Tibial artery (tissue), 4 donors: ENCODE results near the gene CENPK.
A peak's percentile ranks its signal among the peaks of the same experiment; 100 is the strongest.

Experiments
- DNase-seq, 2 donors: peaks; one replicate each; pipeline ENCODE4 v3.0.0-alpha.2; 2019
- H3K27ac ChIP-seq, 2 donors: fragments of 200-600 bp; sonication (generic) in 1 of 2; 1 replicate in 1 of 2; 2 replicates in 1 of 2; pipeline ENCODE4 v1.5.1; 2018 to 2019; ENCODE audit warnings: mild to moderate bottlenecking in 1 of 2
- H3K27me3 ChIP-seq, 2 donors: fragments of 200-600 bp; sonication (generic) in 1 of 2; one replicate each; pipeline versions ENCODE4 v1.5.1 to v1.6.0; 2016 to 2019
- H3K36me3 ChIP-seq, 3 donors: fragments of 200-600 bp; sonication (generic) in 2 of 3; one replicate each; pipeline ENCODE4 v1.5.1; 2016 to 2019; ENCODE audit warnings: mild to moderate bottlenecking in 2 of 3
- H3K4me1 ChIP-seq, 4 donors: fragments of 200-600 bp; sonication (generic) in 2 of 4; 1 replicate in 3 of 4; 2 replicates in 1 of 4; pipeline ENCODE4 v1.5.1; 2016 to 2019
- H3K4me3 ChIP-seq, 2 donors: fragments of 200-600 bp; sonication (generic) in 1 of 2; 1 replicate in 1 of 2; 2 replicates in 1 of 2; pipeline ENCODE4 v1.5.1; 2018 to 2019; ENCODE audit warnings: mild to moderate bottlenecking in 2 of 2
- H3K9me3 ChIP-seq, 3 donors: fragments of 200-600 bp; sonication (generic) in 1 of 3; one replicate each; pipeline ENCODE4 v1.5.1; 2016 to 2019
- intact Hi-C: fragments of 100-400 bp; cut with DNase I; formaldehyde crosslinking; loops from one replicate; pipeline ENCODE4 v1.15.0; 2023; ENCODE audit warnings: low total_unique reads
- TF ChIP-seq, protein P1 (sequence below), 2 experiments: fragments of 200-600 bp in 1 of 2; fragments of 450-650 bp in 1 of 2; IDR thresholded peaks; one replicate each; pipeline ENCODE4 v1.5.1; 2017 to 2019; ENCODE audit warnings: antibody characterized with exemption in 2 of 2, mild to moderate bottlenecking in 1 of 2, moderate library complexity in 1 of 2

Gene CENPK

DNA sequence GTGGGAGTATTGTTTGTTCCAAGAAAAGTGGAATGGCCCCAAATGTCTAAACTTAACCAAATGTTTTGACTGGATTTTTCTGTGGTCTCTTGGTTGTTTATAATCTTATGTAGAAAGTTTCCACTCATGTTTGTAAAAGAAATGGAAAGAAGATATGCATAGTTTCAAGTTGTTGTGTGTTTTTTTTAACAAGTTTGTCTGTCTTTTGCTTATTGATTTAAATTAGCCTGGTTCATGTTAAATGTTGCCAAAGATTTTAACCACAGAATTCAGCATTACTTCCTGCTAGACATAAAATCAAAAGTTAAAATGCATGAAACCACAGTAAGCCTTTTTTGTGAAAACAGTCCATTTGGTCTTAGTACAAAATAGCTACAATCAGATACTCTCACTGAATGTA lies 14.2 kb upstream of the CENPK start:
- TF ChIP-seq, protein P1, sequence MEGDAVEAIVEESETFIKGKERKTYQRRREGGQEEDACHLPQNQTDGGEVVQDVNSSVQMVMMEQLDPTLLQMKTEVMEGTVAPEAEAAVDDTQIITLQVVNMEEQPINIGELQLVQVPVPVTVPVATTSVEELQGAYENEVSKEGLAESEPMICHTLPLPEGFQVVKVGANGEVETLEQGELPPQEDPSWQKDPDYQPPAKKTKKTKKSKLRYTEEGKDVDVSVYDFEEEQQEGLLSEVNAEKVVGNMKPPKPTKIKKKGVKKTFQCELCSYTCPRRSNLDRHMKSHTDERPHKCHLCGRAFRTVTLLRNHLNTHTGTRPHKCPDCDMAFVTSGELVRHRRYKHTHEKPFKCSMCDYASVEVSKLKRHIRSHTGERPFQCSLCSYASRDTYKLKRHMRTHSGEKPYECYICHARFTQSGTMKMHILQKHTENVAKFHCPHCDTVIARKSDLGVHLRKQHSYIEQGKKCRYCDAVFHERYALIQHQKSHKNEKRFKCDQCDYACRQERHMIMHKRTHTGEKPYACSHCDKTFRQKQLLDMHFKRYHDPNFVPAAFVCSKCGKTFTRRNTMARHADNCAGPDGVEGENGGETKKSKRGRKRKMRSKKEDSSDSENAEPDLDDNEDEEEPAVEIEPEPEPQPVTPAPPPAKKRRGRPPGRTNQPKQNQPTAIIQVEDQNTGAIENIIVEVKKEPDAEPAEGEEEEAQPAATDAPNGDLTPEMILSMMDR (IDR thresholded peaks at IDR 0.05) = no peak
- intact Hi-C loops = no loop called here

DNA sequence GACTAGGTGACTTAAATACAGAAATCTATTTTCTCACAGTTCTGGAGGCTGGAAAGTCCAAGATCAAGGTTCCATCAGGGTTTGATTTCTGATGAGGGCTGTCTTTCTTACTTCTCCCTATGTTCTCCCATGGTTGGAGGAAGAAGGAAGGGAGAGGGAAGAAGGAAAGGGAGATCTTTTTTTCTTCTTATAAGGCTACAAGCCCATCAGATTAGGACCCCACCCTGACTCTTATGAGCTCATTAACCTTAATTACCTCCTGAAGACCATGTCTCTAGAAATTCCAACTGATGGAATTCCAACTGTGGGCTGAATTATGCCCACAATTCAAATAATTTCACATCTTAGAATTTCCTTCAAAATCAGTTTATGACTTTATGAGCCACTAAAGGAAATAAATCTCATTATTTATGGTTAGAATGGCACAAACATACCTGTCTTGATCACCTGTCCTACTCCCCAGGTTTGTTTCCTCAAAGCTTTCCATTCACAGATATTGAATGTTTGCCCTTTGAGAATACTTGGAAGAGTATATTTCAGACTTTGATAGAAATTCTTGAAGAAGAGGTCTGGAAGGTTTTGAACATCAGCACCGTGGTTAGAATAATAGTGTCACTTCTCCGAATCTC lies 7.7 kb upstream of the CENPK start:
- intact Hi-C loops = no loop called here
- Histone ChIP-seq H3K4me3 (no peak overlapping the region), H3K4me1 (peaks cover 0 to 5% (median 0%) of the 10 kb centered on the region in 4 donors), H3K27me3 (no peaks in the 10 kb centered on the region), H3K27ac (no peak overlapping the region), H3K9me3 (no peaks in the 10 kb centered on the region), H3K36me3 (peaks cover 10 to 33% (median 33%) of the 10 kb centered on the region in 3 donors)
- TF ChIP-seq, protein P1 (IDR thresholded peaks at IDR 0.05) = no peak
- DNase-seq = no peak

More for the DNA sequence above, 14.2 kb upstream of the CENPK start:
- no peak for DNase-seq
- Histone ChIP-seq H3K27me3 (no peaks in the 10 kb centered on the region), H3K9me3 (no peaks in the 10 kb centered on the region), H3K4me1 (no peaks in the 10 kb centered on the region), H3K36me3 (peaks cover 26 to 57% (median 45%) of the 10 kb centered on the region in 3 donors), H3K4me3 (no peak overlapping the region), H3K27ac (no peak overlapping the region)

DNA sequence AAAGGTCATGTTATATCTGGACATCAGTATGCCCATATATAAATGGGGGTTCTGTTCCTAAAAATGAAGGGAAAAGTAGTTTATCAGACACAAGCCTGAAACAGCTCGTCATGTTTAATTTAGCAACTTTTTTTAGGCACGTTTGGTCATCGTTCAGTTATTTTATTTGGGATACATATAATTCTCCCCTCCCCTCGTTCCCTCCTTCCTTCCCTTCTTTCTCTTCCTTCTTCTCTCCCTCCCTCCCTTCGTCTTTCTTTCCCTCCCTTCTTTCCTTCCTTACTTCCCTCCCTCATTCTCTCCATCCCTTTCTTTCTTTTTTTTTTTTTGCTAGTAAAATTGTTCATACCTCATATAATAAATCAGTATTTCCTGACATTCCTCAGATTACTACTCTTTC lies 3.5 kb upstream of the CENPK start:
- TF ChIP-seq, protein P1 (IDR thresholded peaks at IDR 0.05) = no peak
- no peak for DNase-seq
- intact Hi-C loops = no loop called here
- no peak overlapping the region for H3K27ac ChIP-seq
- H3K9me3 ChIP-seq = no peaks in the 10 kb centered on the region
- H3K27me3 ChIP-seq = no peaks in the 10 kb centered on the region
- H3K4me1 ChIP-seq = peaks cover 0 to 29% (median 21%) of the 10 kb centered on the region in 4 donors
- peaks cover 10 to 18% (median 13%) of the 10 kb centered on the region in 3 donors for H3K36me3 ChIP-seq
- no peak overlapping the region for H3K4me3 ChIP-seq

DNA sequence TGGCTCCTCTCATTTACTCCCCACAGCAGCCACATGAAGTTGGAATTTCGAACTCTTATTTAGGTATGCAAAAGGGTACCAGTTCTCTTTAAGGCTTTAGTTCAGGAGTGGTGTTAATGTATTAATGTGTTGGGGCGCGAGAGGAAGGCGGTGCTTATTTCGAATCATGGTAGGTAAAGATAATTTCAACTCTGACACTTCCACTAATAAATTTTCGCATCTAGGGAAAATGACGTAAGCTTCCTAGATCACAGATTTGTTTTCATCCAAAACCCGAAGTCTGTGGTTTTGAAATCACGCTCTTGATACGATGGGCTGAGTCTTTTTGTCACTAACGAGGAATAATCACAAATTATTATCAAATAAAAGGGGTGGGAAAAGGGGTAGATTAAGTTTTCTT lies 809 bp upstream of the CENPK start:
- no peak for DNase-seq
- Histone ChIP-seq H3K27me3 (no peaks in the 10 kb centered on the region), H3K27ac (peak overlapping the region; percentile 81 to 85), H3K9me3 (no peaks in the 10 kb centered on the region), H3K36me3 (peaks cover 0 to 7% (median 4%) of the 10 kb centered on the region in 3 donors), H3K4me1 (peaks cover 0 to 29% (median 21%) of the 10 kb centered on the region in 4 donors), H3K4me3 (peak overlapping the region; percentile 66 to 85)
- intact Hi-C loops = loop anchor here (5.0 kb wide), 1 partner anchor 59 kb away; the partner anchor contains the start of gene TRIM23
- TF ChIP-seq, protein P1 (IDR thresholded peaks at IDR 0.05) = no peak

DNA sequence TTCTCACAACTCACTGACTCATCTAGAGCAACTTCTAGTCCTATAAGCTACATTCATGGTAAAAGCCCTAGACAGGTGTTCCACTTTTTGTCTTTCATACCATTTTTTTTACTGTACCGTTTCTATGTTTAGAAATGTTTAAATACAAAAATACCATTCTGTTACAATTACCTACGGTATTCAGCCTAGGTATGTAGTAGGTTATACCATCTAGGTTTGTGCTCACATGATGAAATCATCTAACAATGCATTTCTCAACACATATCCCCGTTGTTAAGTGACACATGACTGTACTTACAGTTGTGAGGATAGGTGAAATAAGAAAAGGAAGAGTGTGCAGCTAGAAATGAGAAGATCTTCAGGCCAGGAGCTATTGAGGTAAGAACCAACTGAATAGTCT lies 6.2 kb downstream of the CENPK start:
- H3K4me3 ChIP-seq = no peak overlapping the region
- H3K9me3 ChIP-seq = no peaks in the 10 kb centered on the region
- H3K36me3 ChIP-seq = no peaks in the 10 kb centered on the region
- no peak for DNase-seq
- no peaks in the 10 kb centered on the region for H3K4me1 ChIP-seq
- no peaks in the 10 kb centered on the region for H3K27me3 ChIP-seq
- no peak overlapping the region for H3K27ac ChIP-seq
- TF ChIP-seq, protein P1 (IDR thresholded peaks at IDR 0.05) = no peak
- intact Hi-C loops = no loop called here
